Parathyroid adenoma (tissue), 2 donors: ENCODE measurements around the gene TIMP1.
A peak's percentile ranks its signal among the peaks of the same experiment; 100 is the strongest.

Experiments
- H2AFZ ChIP-seq: fragments of 300-600 bp; sonication (generic); one replicate; pipeline ENCODE4 v1.7.0; 2017; ENCODE audit warnings: antibody characterized with exemption, mild to moderate bottlenecking
- H3K27ac ChIP-seq: fragments of 300-600 bp; sonication (generic); one replicate; pipeline ENCODE4 v1.7.0; 2017
- H3K27me3 ChIP-seq: fragments of 300-600 bp; sonication (generic); one replicate; pipeline ENCODE4 v1.7.0; 2017; ENCODE audit warnings: low read length; ENCODE audit not compliant: control insufficient read depth, insufficient read depth
- H3K36me3 ChIP-seq: fragments of 300-600 bp; sonication (generic); one replicate; pipeline ENCODE4 v1.7.0; 2017; ENCODE audit warnings: low read length; ENCODE audit not compliant: control insufficient read depth, insufficient read depth
- H3K4me1 ChIP-seq: fragments of 300-600 bp; sonication (generic); one replicate; pipeline ENCODE4 v1.7.0; 2017; ENCODE audit warnings: control low read depth
- H3K4me2 ChIP-seq: fragments of 300-600 bp; sonication (generic); one replicate; pipeline ENCODE4 v1.7.0; 2017; ENCODE audit warnings: low read length
- H3K4me3 ChIP-seq: fragments of 300-600 bp; sonication (generic); one replicate; pipeline ENCODE4 v1.7.0; 2017; ENCODE audit warnings: low read depth, low read length
- H3K79me2 ChIP-seq: fragments of 300-600 bp; sonication (generic); one replicate; pipeline ENCODE4 v1.7.0; 2017; ENCODE audit warnings: control low read depth
- H3K9ac ChIP-seq: fragments of 300-600 bp; sonication (generic); one replicate; pipeline ENCODE4 v1.7.0; 2017; ENCODE audit warnings: mild to moderate bottlenecking
- H3K9me3 ChIP-seq: fragments of 300-600 bp; sonication (generic); one replicate; pipeline ENCODE4 v1.7.0; 2017; ENCODE audit warnings: low read length; ENCODE audit not compliant: control insufficient read depth
- CTCF ChIP-seq: fragments of 300-600 bp; sonication (generic); IDR thresholded peaks from one replicate; pipeline ENCODE4 v1.7.0; 2017; ENCODE audit warnings: antibody characterized with exemption, mild to moderate bottlenecking
- donor health status: primary hyperparathyroidism.

Gene TIMP1

GRCh38 chrX:47561659-47562151, 20.5 kb upstream of the TIMP1 start:
- Histone ChIP-seq H3K4me3 (peak overlapping the region; percentile 83), H3K36me3 (no peaks in the 10 kb centered on the region), H3K4me1 (no peaks in the 10 kb centered on the region), H2AFZ (peak overlapping the region; percentile 83), H3K27ac (peak overlapping the region; percentile 99), H3K79me2 (peaks cover 6% of the 10 kb centered on the region), H3K27me3 (no peaks in the 10 kb centered on the region), H3K9ac (no peak overlapping the region), H3K9me3 (no peaks in the 10 kb centered on the region), H3K4me2 (peak overlapping the region; percentile 82)
- TF ChIP-seq CTCF: no peak

- Histone ChIP-seq H3K9me3 (no peaks in the 10 kb centered on the region), H3K27ac (no peak overlapping the region), H3K4me1 (no peaks in the 10 kb centered on the region), H3K27me3 (no peaks in the 10 kb centered on the region), H3K9ac (no peak overlapping the region), H3K4me2 (no peak overlapping the region), H3K36me3 (no peaks in the 10 kb centered on the region), H3K4me3 (no peak overlapping the region), H3K79me2 (peaks cover 6% of the 10 kb centered on the region), H2AFZ (no peak overlapping the region)
- no peak for TF ChIP-seq CTCF
These were observed 19.5 kb upstream of the TIMP1 start for GRCh38 chrX:47562615-47563243.

- TF ChIP-seq CTCF: no peak
- no peaks in the 10 kb centered on the region for H3K36me3 ChIP-seq
- H3K9me3 ChIP-seq: no peaks in the 10 kb centered on the region
- H3K4me1 ChIP-seq: no peaks in the 10 kb centered on the region
- H3K4me3 ChIP-seq: no peak overlapping the region
- peaks cover 6% of the 10 kb centered on the region for H3K79me2 ChIP-seq
- H3K9ac ChIP-seq: no peak overlapping the region
- no peak overlapping the region for H2AFZ ChIP-seq
- no peak overlapping the region for H3K27ac ChIP-seq
- H3K4me2 ChIP-seq: no peak overlapping the region
- H3K27me3 ChIP-seq: no peaks in the 10 kb centered on the region
These were observed 18.4 kb upstream of the TIMP1 start for GRCh38 chrX:47563801-47564315.

GRCh38 chrX:47564438-47565085, 17.7 kb upstream of the TIMP1 start:
- no peak overlapping the region for H3K4me3 ChIP-seq
- no peaks in the 10 kb centered on the region for H3K27me3 ChIP-seq
- H3K4me1 ChIP-seq: no peaks in the 10 kb centered on the region
- peaks cover 6% of the 10 kb centered on the region for H3K79me2 ChIP-seq
- no peak overlapping the region for H2AFZ ChIP-seq
- H3K36me3 ChIP-seq: no peaks in the 10 kb centered on the region
- no peaks in the 10 kb centered on the region for H3K9me3 ChIP-seq
- TF ChIP-seq CTCF: no peak
- no peak overlapping the region for H3K9ac ChIP-seq
- no peak overlapping the region for H3K27ac ChIP-seq
- H3K4me2 ChIP-seq: no peak overlapping the region
